ENCODE results near the gene MLLT3.

MLLT3 gene

GRCh38 chr9:20624201-20625002 is 2.1 kb upstream of the MLLT3 start:
- no peak for DNase-seq (ENCODE audit: low read depth)

DNA sequence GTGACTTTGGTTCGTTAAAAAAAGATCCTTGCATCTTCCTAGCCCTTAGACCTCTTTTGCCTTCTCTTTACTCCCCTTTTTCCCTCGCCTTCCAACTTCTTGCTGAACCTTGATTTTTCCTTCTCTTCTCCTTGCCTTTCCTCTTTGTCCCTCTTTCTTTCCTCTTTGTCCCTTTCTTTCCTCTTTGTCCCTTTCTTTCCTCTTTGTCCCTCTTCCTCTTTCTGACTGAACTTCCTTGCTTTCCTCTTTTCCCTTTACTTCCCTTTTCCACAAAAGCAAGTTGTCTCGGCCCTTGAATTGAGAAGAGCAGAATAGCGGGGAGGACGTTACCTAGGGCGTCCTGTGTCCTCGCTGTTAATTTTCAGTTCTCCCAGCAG is 1.4 kb upstream of the MLLT3 start:
- DNase-seq (ENCODE audit: low read depth): no peak

DNA sequence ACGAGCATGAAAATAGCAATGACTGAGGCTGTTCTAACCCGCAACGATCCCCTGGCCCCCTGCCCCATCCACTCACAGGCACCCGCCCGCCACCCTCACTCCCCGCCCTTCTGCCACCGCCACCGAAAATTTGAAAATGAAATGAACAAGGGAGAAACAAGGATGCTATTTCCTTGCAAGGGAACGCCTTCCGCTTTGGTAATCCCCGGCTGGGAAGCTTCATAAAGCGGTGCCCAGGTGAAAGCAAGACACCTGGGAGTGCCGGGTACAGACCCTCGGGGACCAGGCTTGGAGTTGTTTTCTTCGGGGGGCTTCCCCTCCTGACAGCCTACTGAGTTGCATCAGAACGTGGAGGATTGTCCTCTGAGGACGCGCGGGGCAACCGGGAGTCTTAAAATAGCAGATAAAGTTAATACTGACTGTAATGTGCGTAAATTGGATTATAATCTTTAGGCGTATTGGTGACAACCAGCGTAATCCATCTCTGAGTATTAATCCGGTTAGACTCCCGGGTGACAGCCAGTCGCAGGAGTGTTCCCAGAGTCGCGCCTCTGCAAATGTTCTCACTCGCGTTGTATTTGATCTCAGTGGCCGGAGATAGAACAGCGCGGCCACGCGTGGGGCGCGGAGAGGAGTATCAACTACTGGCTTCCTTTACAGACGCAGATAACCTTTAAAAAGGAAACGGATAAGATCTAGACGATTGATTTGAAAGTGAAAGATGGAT is 885 bp upstream of the MLLT3 start:
- DNase-seq (ENCODE audit: low read depth): no peak

DNA sequence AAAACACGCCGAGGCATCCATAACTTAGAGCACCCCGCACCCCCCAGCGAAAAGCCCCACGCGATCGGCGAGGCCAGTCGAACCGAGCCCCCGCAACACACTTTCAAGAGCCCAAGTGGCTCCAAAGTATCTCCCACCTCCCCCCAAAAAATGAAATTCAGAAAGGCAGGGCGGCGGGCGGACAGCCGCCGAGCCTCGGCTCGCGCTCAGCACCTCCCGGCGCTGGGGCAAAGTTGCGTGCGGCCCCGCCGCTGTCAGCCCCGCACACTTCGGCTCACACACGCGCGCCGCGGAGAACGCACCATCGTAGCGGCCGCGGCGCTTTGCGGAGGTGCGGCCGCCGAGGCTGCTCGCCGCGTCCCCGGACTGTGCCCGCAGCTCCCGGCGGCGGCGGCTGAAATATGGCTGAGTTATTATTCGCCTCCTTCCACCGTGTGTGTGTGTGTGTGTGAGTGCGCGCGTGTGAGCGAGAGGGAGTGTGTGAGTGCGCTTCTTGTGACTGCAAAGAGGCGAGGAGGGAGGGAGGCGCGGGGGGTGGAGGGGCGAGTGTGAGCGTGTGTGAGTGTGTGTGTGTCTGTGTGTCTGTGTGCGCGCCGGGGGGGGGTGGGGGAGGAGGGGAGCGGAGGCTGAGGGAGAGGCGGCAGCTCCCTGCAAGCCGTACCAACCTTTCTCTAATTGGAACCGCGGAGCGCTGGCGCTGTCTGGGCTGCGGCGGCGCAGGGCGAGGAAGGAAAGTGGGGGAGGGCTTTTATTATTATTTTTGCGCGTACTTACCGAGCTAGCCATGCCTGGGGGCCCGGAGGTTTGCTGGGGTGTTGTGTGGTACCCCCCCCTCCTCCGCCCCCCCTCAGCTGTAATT is 599 bp downstream of the MLLT3 start:
- no peak for DNase-seq (ENCODE audit: low read depth)

DNA sequence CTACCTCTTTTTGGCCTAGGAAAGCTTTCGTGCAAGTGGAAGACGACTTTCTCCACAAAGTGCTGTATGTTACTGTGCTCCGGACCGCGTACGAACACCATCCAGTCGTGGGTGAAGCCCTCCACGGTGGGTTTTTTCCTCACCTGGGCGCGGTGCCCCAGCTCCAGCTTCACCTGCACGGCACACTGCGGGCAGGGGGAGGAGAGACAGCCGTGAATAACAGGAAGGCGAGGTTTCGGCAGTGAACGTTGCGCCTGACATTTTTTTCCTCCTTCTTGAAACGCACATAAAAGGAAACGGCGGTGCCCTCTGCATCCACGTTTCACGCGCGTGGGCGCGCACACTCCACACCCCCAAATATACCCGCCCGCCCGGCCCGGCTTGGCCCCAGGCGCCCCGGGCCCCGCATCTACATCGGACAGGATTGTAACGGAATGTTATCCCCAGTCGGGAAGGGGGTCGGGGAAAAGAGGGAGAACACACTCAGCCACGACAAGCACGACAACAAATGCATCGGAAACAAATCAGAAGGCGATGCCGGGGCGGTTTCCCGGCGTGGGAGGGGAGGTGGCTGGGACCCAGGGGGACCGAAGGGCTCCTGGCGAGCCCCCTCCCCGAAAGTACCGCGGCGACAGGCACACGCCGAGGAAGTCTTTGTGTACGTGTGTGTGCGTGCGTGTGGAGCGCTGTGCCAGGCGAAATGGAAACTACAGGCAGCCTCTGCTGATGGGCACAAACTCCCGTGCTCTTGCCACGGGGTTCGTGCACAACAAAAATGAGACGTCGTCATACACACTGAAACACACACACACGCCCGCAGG is 1.4 kb downstream of the MLLT3 start:
- no peak for DNase-seq (ENCODE audit: low read depth)

DNA sequence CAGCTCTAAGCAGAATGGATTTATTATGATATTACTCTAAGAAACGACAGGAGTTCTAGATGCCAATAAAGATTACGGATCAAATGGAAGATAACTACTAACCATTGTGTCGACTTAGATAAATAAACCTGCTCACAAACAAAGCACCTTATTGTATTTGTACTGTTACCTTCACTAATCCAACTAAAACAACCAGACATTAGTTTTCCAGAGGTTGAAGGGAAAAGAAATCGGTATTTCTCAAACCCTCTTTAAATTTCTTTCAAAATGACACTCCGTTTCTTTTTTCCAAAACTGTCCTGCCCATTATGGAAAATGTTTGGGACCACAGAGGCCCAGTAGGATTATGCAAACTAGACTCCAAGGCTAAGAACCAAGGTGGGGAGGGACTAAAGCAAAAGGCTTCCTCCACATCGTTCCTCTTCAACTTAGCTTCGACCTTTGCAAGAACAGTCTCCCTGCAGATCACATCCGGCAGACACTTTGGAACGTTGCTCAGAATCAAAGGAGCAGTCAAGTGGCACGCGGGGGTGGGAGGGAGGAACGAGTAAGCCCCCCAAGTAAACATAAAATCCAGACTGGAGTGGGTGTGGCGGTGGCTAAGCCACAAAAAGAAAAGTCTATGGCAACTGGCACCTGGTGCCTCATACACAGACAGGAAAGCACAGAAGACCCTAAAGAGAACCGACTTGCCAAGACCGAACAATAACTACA is 2.7 kb downstream of the MLLT3 start:
- no peak for DNase-seq (ENCODE audit: low read depth)

GRCh38 chr9:20618361-20618802 is 3.9 kb downstream of the MLLT3 start:
- peak; percentile 70 for DNase-seq (ENCODE audit: low read depth)

DNA sequence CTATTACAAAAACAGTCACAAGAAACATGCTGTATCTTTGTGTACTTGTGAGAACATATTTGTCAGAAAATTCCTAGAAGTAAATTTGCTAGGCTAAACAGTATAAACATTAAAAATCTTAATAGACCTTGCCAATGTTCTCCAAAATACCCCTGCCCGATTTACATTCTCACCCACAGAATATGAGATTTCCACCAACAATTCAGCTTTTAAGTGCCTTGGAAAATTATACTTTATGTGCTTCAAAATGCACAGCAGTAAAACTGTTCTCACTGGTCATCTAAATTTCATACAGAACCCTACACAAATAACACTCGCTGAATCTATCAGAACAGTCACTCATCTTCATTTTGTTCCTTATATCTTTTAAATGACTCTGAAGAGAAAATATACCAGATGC is 5.5 kb downstream of the MLLT3 start:
- no peak for DNase-seq (ENCODE audit: low read depth)

DNA sequence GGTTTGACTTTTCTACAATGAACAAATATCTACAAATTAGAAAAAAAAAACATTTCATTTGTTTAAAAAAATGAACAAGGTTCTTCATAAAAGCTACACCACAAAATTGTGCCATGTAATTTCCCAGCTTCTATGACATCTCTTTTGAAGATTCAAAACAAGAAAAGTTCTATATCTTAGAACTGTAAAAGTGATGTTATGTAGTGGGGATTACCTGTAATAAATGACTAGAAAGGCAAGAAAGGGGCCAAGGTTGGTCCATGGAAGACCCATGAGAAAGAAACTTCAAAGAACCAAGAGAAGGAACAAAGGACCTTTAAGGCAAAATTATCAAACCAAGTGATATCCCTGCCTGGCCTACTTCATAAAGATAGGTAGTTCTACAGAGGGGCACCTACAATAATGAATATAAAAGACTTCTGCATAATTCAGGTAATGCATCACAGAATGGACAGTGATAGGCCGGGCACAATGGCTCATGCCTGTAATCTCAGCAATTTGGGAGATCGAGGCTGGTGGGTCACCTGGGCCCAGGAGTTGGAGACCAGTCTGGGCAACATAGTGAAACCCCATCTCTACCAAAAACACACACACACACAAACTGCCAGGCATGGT is 7.6 kb downstream of the MLLT3 start:
- DNase-seq (ENCODE audit: low read depth): no peak

- DNase-seq (ENCODE audit: low read depth): no peak
These were observed 10.5 kb downstream of the MLLT3 start for GRCh38 chr9:20611691-20612287.

DNA sequence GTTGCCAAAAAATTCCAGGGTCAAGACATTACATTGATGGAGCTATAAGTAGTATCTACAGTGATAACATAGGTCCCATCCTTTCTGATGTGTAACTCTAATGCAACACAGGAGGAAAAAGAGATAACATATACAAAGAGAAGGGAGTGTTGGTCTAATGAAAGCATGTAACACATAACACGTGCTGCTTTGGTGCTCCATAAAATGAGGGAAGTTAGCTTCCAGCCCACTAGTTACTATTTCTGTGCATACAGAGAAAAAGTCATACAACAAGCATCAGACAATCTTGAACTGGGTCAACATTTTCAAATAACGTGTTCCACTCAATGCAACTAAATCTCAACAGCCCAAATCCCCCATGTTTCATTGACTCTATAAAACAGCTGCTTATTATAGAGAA is 11.7 kb downstream of the MLLT3 start:
- DNase-seq (ENCODE audit: low read depth): no peak

- no peak for DNase-seq (ENCODE audit: low read depth)
These were observed 13.7 kb downstream of the MLLT3 start for GRCh38 chr9:20608582-20608981.

DNA sequence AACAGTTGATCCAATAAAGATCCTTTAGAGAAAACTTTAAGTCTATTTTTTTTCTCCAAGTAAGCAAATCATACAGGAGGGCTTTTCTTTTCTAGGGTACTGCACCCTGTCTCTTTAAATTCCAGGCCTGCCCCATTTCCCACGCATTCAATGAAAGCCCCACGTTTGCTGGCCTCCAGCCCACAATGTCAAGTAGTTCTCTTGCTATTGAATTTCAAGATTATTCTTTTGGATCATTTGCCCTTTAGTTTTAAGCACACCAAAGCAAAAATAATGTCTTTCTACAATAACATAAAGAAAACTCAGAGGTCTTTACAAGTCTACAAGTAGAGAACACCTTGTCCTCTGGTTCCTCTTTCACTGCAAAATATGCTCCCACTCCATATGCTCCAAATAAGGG is 15.6 kb downstream of the MLLT3 start:
- DNase-seq (ENCODE audit: low read depth): no peak

GRCh38 chr9:20604562-20604961 is 17.7 kb downstream of the MLLT3 start:
- DNase-seq (ENCODE audit: low read depth): no peak

- DNase-seq (ENCODE audit: low read depth): no peak
These were observed 18.6 kb downstream of the MLLT3 start for GRCh38 chr9:20603524-20604268.

DNA sequence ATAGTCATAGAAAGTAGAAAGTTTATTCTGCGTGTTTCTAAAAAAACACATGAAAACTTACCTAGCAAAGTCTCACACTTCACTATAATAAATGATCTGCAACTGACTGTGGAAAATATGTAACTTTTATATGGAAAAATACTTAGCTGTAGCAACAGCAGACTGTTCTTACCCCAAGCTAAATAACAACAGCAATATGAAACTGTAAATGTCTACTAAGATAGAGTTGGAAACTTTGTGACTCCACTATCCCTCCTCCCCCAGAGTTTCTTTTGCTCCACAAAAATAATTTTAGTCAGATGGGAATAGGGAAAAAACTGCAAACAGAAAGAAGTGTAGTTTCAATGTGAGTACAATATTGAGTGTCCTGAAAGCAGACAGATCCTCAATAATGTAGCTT is 21.0 kb downstream of the MLLT3 start:
- DNase-seq (ENCODE audit: low read depth): no peak

DNA sequence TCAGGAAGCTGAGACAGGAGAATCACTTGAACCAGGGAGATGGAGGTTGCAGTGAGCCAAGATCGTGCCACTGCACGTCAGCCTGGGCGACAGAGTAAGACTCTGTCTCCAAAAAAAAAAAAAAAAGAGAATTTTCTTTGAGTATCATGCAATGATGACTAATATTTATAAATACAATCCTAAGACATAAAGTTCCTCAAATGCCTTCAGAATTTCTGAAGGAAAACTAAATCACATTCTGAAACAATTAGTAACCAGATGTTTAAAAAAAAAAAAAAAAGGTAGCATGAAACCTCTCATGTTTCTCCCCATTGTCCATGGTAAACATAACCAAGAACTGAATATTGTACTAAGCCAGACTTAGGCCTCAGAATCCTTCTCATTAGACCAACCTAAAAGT is 23.1 kb downstream of the MLLT3 start:
- no peak for DNase-seq (ENCODE audit: low read depth)

DNA sequence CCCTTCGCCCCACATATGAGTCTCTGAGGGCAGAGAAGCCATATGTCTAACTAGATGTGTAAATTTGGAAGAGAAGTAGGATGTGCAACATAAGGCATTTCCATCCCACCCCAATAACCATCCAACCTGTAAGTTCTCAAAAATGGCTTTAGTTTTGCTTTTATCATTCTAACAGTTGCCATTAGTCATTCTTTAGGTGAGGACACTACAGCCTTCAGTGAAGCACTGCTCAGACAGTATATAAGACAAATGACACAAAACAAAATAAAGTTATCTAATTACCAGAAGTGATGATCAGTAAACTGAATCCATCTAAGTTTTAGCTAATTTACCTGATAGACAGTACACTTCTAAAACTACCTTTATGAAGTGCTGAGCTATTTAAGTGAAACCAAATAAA is 23.9 kb downstream of the MLLT3 start:
- DNase-seq (ENCODE audit: low read depth): no peak

GRCh38 chr9:20597862-20598261 is 24.4 kb downstream of the MLLT3 start:
- no peak for DNase-seq (ENCODE audit: low read depth)

- no peak for DNase-seq (ENCODE audit: low read depth)
These were observed 27.7 kb downstream of the MLLT3 start for GRCh38 chr9:20594608-20595007.
